HEK293 (cell line): ENCODE results near the gene AGAP1.
A peak's percentile ranks its signal among the peaks of the same experiment; 100 is the strongest.

Experiments
- CTCF ChIA-PET: fragments of 350-600 bp; formaldehyde crosslinking; extraction: SDS; loops from one replicate; lab custom pipeline; 2021; ENCODE audit warnings: antibody characterized with exemption; lab: Yijun Ruan, JAX
- POLR2A ChIA-PET: fragments of 300-600 bp; formaldehyde crosslinking; extraction: SDS; loops from one replicate; lab custom pipeline; 2020; ENCODE audit warnings: antibody characterized with exemption, inconsistent platforms; lab: Yijun Ruan, JAX
- H3K27ac ChIP-seq: fragments of 200-500 bp; sonication (Bioruptor generic); 2 replicates; pipeline ENCODE4 v1.5.1; 2014; ENCODE audit warnings: low read depth, low read length, control low read depth, inconsistent platforms; ENCODE audit errors: extremely low read depth
- H3K36me3 ChIP-seq, 2 experiments: fragments of 200-500 bp in 1 of 2; sonication (Bioruptor generic) in 1 of 2; 1 replicate in 1 of 2; 2 replicates in 1 of 2; pipeline ENCODE4 v1.5.1; 2014 to 2017; ENCODE audit warnings: inconsistent platforms in 2 of 2, low read length in 2 of 2; ENCODE audit not compliant: control insufficient read depth in 2 of 2, insufficient read depth in 1 of 2
- H3K4me1 ChIP-seq: fragments of 200-500 bp; sonication (Bioruptor generic); 2 replicates; pipeline ENCODE4 v1.5.1; 2014; ENCODE audit warnings: mild to moderate bottlenecking, low read length, inconsistent platforms; ENCODE audit not compliant: control insufficient read depth, insufficient read depth
- H3K4me3 ChIP-seq: 2 replicates; pipeline ENCODE4 v1.5.1; 2011; ENCODE audit warnings: low read depth, mild to moderate bottlenecking, control low read depth, low read length, moderate library complexity
- H3K9me3 ChIP-seq: fragments of 200-500 bp; sonication (Bioruptor generic); 2 replicates; pipeline ENCODE4 v1.5.1; 2014; ENCODE audit warnings: low read depth, low read length, inconsistent platforms; ENCODE audit not compliant: control insufficient read depth, insufficient read depth
- GFI1B ChIP-seq: fragments of 450-650 bp; formaldehyde crosslinking; IDR thresholded peaks from 2 replicates; pipeline ENCODE4 v1.5.1; 2016; ENCODE audit warnings: missing biosample characterization, missing genetic modification characterization
- GLI4 ChIP-seq: fragments of 450-650 bp; formaldehyde crosslinking; IDR thresholded peaks from 2 replicates; pipeline ENCODE4 v1.5.1; 2016; ENCODE audit warnings: missing biosample characterization, missing genetic modification characterization
- KLF8 ChIP-seq: fragments of 450-650 bp; formaldehyde crosslinking; IDR thresholded peaks from 2 replicates; pipeline ENCODE4 v1.5.1; 2016; ENCODE audit warnings: missing biosample characterization, missing genetic modification characterization
- OSR2 ChIP-seq: fragments of 450-650 bp; formaldehyde crosslinking; IDR thresholded peaks from 2 replicates; pipeline ENCODE4 v1.5.1; 2016; ENCODE audit warnings: missing biosample characterization, missing genetic modification characterization
- PRDM1 ChIP-seq: fragments of 450-650 bp; formaldehyde crosslinking; IDR thresholded peaks from 2 replicates; pipeline ENCODE4; 2016; ENCODE audit warnings: missing biosample characterization, missing genetic modification characterization
- PRDM6 ChIP-seq: fragments of 450-650 bp; formaldehyde crosslinking; IDR thresholded peaks from 2 replicates; pipeline ENCODE4 v1.5.1; 2017; ENCODE audit warnings: missing biosample characterization, missing genetic modification characterization
- ZFHX2 ChIP-seq: fragments of 450-650 bp; formaldehyde crosslinking; conservative IDR thresholded peaks from 2 replicates; pipeline ENCODE4 v1.5.1; 2016; ENCODE audit warnings: missing biosample characterization, missing genetic modification characterization
- ZFP41 ChIP-seq: fragments of 450-650 bp; formaldehyde crosslinking; IDR thresholded peaks from 2 replicates; pipeline ENCODE4 v1.5.1; 2016; ENCODE audit warnings: missing biosample characterization, missing genetic modification characterization, borderline replicate concordance
- ZNF112 ChIP-seq: fragments of 450-650 bp; formaldehyde crosslinking; IDR thresholded peaks from 2 replicates; pipeline ENCODE4 v1.5.0; 2017; ENCODE audit warnings: missing biosample characterization, missing genetic modification characterization
- ZNF114 ChIP-seq: fragments of 450-650 bp; formaldehyde crosslinking; IDR thresholded peaks from 2 replicates; pipeline ENCODE4 v1.5.0; 2017; ENCODE audit warnings: missing biosample characterization, missing genetic modification characterization
- ZNF146 ChIP-seq: fragments of 450-650 bp; formaldehyde crosslinking; IDR thresholded peaks from 2 replicates; pipeline ENCODE4 v1.5.1; 2016; ENCODE audit warnings: missing biosample characterization, missing genetic modification characterization
- ZNF155 ChIP-seq: fragments of 450-650 bp; formaldehyde crosslinking; IDR thresholded peaks from 2 replicates; pipeline ENCODE4 v1.5.1; 2016; ENCODE audit warnings: missing biosample characterization, missing genetic modification characterization
- ZNF175 ChIP-seq: fragments of 450-650 bp; formaldehyde crosslinking; IDR thresholded peaks from 2 replicates; pipeline ENCODE4 v1.5.1; 2016; ENCODE audit warnings: missing biosample characterization, missing genetic modification characterization
- ZNF23 ChIP-seq: fragments of 450-650 bp; formaldehyde crosslinking; IDR thresholded peaks from 2 replicates; pipeline ENCODE4 v1.5.1; 2016; ENCODE audit warnings: missing biosample characterization, missing genetic modification characterization, borderline replicate concordance
- ZNF302 ChIP-seq: fragments of 450-650 bp; formaldehyde crosslinking; IDR thresholded peaks from 2 replicates; pipeline ENCODE4 v1.5.1; 2016; ENCODE audit warnings: missing biosample characterization, missing genetic modification characterization, low read depth
- ZNF335 ChIP-seq: fragments of 450-650 bp; formaldehyde crosslinking; conservative IDR thresholded peaks from 2 replicates; pipeline ENCODE4 v1.5.1; 2016; ENCODE audit warnings: missing biosample characterization, missing genetic modification characterization
- ZNF37A ChIP-seq: fragments of 450-650 bp; IDR thresholded peaks from 2 replicates; pipeline ENCODE4 v1.5.1; 2018; ENCODE audit warnings: missing biosample characterization, missing genetic modification characterization
- ZNF398 ChIP-seq: fragments of 450-650 bp; formaldehyde crosslinking; IDR thresholded peaks from 2 replicates; pipeline ENCODE4 v1.5.1; 2017; ENCODE audit warnings: missing biosample characterization, missing genetic modification characterization
- ZNF433 ChIP-seq: fragments of 450-650 bp; formaldehyde crosslinking; IDR thresholded peaks from 2 replicates; pipeline ENCODE4 v1.5.1; 2016; ENCODE audit warnings: missing biosample characterization, missing genetic modification characterization, low read depth
- ZNF529 ChIP-seq: fragments of 450-650 bp; formaldehyde crosslinking; IDR thresholded peaks from 2 replicates; pipeline ENCODE4 v1.5.1; 2017; ENCODE audit warnings: missing genetic modification characterization, missing biosample characterization; ENCODE audit not compliant: insufficient replicate concordance
- ZNF596 ChIP-seq: fragments of 450-650 bp; IDR thresholded peaks from 2 replicates; pipeline ENCODE4 v1.5.0; 2018; ENCODE audit warnings: missing biosample characterization, mild to moderate bottlenecking, missing genetic modification characterization, moderate library complexity
- ZNF600 ChIP-seq: fragments of 450-650 bp; formaldehyde crosslinking; IDR thresholded peaks from 2 replicates; pipeline ENCODE4 v1.5.1; 2016; ENCODE audit warnings: missing biosample characterization, missing genetic modification characterization
- ZNF629 ChIP-seq: fragments of 450-650 bp; formaldehyde crosslinking; IDR thresholded peaks from 2 replicates; pipeline ENCODE4 v1.5.1; 2017; ENCODE audit warnings: missing biosample characterization, missing genetic modification characterization
- ZNF704 ChIP-seq: fragments of 450-650 bp; formaldehyde crosslinking; IDR thresholded peaks from 2 replicates; pipeline ENCODE4 v1.5.1; 2016; ENCODE audit warnings: missing biosample characterization, missing genetic modification characterization
- ZSCAN5A ChIP-seq: fragments of 450-650 bp; formaldehyde crosslinking; IDR thresholded peaks from 2 replicates; pipeline ENCODE4 v1.5.1; 2016; ENCODE audit warnings: missing biosample characterization, missing genetic modification characterization

AGAP1 gene

GRCh38 chr2:235661952-235662351, 168.1 kb downstream of the AGAP1 start (continued):
- TF ChIP-seq GFI1B, result no peak
- no peak for TF ChIP-seq ZNF704 (tag by site-specific recombination)
- no peak for TF ChIP-seq PRDM6 (tag by site-specific recombination)
- TF ChIP-seq ZNF433 (tag by site-specific recombination), result no peak
- no peak for TF ChIP-seq ZNF335 (tag by site-specific recombination)
- TF ChIP-seq ZNF146, result no peak
- no peak for TF ChIP-seq ZNF23 (tag by site-specific recombination)

- no peak overlapping the region for H3K4me3 ChIP-seq
- ChIA-PET CTCF (interaction anchor here (0.6 to 1.2 kb wide), 3 partner anchors 49 to 82 kb away, joined by 3 to 5 read pairs (median 4); no protein-coding TSS in a partner anchor), POLR2A (no interaction called here)
- H3K36me3 ChIP-seq, result no peaks in the 10 kb centered on the region
- H3K4me1 ChIP-seq, result no peaks in the 10 kb centered on the region; the same call in 1 of the 2 replicates
- TF ChIP-seq ZNF155 (tag by site-specific recombination), result no peak
- no peak for TF ChIP-seq ZNF37A
- no peak for TF ChIP-seq ZSCAN5A (tag by site-specific recombination)
- TF ChIP-seq GLI4 (tag by site-specific recombination), result no peak
- TF ChIP-seq ZNF629 (tag by site-specific recombination), result no peak
- H3K9me3 ChIP-seq, result no peaks in the 10 kb centered on the region
- no peak overlapping the region for H3K27ac ChIP-seq
These were observed 170.0 kb downstream of the AGAP1 start for GRCh38 chr2:235663875-235664274.

GRCh38 chr2:235665661-235666212, 171.9 kb downstream of the AGAP1 start:
- Histone ChIP-seq H3K36me3 (no peaks in the 10 kb centered on the region), H3K9me3 (no peaks in the 10 kb centered on the region), H3K4me3 (peak overlapping the region; percentile 33), H3K27ac (no peak overlapping the region), H3K4me1 (no peaks in the 10 kb centered on the region)
- ChIA-PET POLR2A (no interaction called here), CTCF (interaction anchor here (1.6 to 1.8 kb wide), 2 partner anchors 27 to 81 kb away, joined by 4 to 5 read pairs; no protein-coding TSS in a partner anchor)
- TF ChIP-seq ZNF600 (0 out of 2 replicates have a peak, but pooled peaks have one; percentile 12), PRDM1 (no peak), OSR2 (peak; percentile 67), ZFHX2 (tag by site-specific recombination) (no peak)

- Histone ChIP-seq H3K36me3 (no peaks in the 10 kb centered on the region), H3K4me1 (no peaks in the 10 kb centered on the region), H3K9me3 (no peaks in the 10 kb centered on the region), H3K27ac (no peak overlapping the region), H3K4me3 (peak overlapping the region; percentile 33)
- ChIA-PET POLR2A (no interaction called here), CTCF (interaction anchor here (0.8 to 1.8 kb wide), 3 partner anchors 9 to 80 kb away, joined by 3 to 5 read pairs (median 4); no protein-coding TSS in a partner anchor)
- TF ChIP-seq ZNF112 (tag by site-specific recombination), result no peak
- TF ChIP-seq ZNF596, result no peak
- no peak for TF ChIP-seq ZNF398 (tag by site-specific recombination)
- TF ChIP-seq KLF8 (tag by site-specific recombination), result no peak
- no peak for TF ChIP-seq ZNF175 (tag by site-specific recombination)
- TF ChIP-seq ZFHX2 (tag by site-specific recombination), result no peak
- no peak for TF ChIP-seq OSR2
- TF ChIP-seq ZNF529, result no peak
- TF ChIP-seq ZFP41, result no peak
- TF ChIP-seq ZNF114 (tag by site-specific recombination), result no peak
- TF ChIP-seq ZNF600, result peak; percentile 36; the same call in 1 of the 2 replicates
- TF ChIP-seq ZNF302 (tag by site-specific recombination), result no peak
These were observed 172.5 kb downstream of the AGAP1 start for GRCh38 chr2:235666213-235666781.
